Measurements from ENCODE around the gene CNTNAP2.

- no peak for TF ChIP-seq POLR2A (IDR thresholded peaks at IDR 0.05; ENCODE audit: low read depth, low read length)
- TF ChIP-seq CTCF (conservative IDR thresholded peaks at IDR 0.05; ENCODE audit: low read depth, low read length) = no peak
- TF ChIP-seq ELK1 (IDR thresholded peaks at IDR 0.05; ENCODE audit: borderline replicate concordance, low read depth, low read length) = no peak
- no peak for TF ChIP-seq RCOR1 (IDR thresholded peaks at IDR 0.05; ENCODE audit: insufficient replicate concordance, low read length)
- no peak for TF ChIP-seq NFE2L2 (IDR thresholded peaks at IDR 0.05; ENCODE audit: low read depth, low read length)
- TF ChIP-seq RAD21 (IDR thresholded peaks at IDR 0.05; ENCODE audit: low read length) = no peak
These were observed 1584.1 kb downstream of the CNTNAP2 start for GRCh38 chr7:147700702-147701101.
